D721Med (cell line): ENCODE results near the gene LRRC14B.
A peak's percentile ranks its signal among the peaks of the same experiment; 100 is the strongest.

Experiments
- DNase-seq: peaks from one replicate; pipeline ENCODE4 v3.0.0; 2011; ENCODE audit warnings: low spot score; ENCODE audit not compliant: insufficient read length
- FAIRE-seq: peaks from 2 replicates; lab custom pipeline; 2011; peaks lifted over from hg19 to GRCh38; lab: Jason Lieb, UNC
- TF ChIP-seq, protein P1 (sequence below): IDR thresholded peaks from 2 replicates; pipeline ENCODE4 v1.5.1; 2012; ENCODE audit warnings: mild to moderate bottlenecking, control low read depth; ENCODE audit not compliant: insufficient read depth; ENCODE audit errors: missing control alignments

The LRRC14B gene

DNA sequence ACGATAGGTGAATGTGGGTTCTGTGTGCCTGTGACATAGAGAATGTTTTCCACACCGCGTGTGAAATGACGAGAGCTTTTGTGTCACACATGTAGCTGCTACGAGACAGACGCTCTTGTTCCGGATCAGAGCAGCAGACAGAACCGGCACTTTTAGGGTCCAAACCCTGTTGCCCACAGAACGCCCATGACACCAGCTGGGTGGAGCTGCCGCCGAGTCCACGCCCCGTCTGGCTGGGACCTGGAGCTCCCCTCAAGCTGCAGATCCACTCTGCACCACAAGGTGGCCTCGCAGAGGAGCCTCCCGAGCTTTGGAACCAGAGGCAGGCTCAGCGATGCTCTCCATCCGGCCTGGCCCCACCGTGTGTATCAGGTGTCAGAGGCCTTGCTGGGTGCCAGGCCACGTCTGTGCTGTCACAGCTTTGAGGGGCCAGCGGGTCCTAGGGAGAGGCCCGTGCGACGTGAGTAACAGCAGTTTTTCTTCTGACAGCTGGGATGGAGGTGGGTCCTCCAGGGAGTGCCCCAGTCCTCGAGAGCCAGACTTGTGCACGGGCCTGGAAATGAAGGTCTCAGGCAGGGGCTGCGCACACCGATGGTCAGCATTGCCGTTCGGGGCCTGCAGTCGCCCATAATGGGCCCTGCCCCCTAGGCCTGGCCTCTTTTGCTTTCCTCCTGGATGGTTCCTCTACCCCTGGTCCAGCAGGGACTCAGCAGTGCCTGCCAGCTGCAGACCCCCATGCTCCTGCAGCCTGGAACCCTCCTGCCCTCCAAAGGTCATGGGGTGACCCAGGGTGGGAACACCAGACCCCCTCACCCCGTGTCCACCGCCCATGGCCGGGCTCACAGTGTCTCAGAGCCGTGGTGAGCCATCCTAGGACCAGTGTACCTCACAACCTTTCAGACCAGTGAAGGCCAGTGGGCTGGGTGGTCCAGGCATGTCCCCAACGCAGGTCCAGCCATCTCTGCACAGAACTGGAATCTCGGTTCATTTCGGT is 2.5 kb upstream of the LRRC14B start:
- TF ChIP-seq, protein P1, sequence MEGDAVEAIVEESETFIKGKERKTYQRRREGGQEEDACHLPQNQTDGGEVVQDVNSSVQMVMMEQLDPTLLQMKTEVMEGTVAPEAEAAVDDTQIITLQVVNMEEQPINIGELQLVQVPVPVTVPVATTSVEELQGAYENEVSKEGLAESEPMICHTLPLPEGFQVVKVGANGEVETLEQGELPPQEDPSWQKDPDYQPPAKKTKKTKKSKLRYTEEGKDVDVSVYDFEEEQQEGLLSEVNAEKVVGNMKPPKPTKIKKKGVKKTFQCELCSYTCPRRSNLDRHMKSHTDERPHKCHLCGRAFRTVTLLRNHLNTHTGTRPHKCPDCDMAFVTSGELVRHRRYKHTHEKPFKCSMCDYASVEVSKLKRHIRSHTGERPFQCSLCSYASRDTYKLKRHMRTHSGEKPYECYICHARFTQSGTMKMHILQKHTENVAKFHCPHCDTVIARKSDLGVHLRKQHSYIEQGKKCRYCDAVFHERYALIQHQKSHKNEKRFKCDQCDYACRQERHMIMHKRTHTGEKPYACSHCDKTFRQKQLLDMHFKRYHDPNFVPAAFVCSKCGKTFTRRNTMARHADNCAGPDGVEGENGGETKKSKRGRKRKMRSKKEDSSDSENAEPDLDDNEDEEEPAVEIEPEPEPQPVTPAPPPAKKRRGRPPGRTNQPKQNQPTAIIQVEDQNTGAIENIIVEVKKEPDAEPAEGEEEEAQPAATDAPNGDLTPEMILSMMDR = peak; percentile 69
- peak; percentile 89 for DNase-seq
- FAIRE-seq = no peak

GRCh38 chr5:189486-189885 is 1.8 kb upstream of the LRRC14B start:
- TF ChIP-seq, protein P1 = no peak
- FAIRE-seq (no peak), DNase-seq (no peak)

GRCh38 chr5:189976-190365 is 1.3 kb upstream of the LRRC14B start:
- FAIRE-seq (no peak), DNase-seq (no peak)
- TF ChIP-seq, protein P1 = no peak

GRCh38 chr5:190366-191035 is 794 bp upstream of the LRRC14B start:
- FAIRE-seq (no peak), DNase-seq (no peak)
- TF ChIP-seq, protein P1 = no peak

DNA sequence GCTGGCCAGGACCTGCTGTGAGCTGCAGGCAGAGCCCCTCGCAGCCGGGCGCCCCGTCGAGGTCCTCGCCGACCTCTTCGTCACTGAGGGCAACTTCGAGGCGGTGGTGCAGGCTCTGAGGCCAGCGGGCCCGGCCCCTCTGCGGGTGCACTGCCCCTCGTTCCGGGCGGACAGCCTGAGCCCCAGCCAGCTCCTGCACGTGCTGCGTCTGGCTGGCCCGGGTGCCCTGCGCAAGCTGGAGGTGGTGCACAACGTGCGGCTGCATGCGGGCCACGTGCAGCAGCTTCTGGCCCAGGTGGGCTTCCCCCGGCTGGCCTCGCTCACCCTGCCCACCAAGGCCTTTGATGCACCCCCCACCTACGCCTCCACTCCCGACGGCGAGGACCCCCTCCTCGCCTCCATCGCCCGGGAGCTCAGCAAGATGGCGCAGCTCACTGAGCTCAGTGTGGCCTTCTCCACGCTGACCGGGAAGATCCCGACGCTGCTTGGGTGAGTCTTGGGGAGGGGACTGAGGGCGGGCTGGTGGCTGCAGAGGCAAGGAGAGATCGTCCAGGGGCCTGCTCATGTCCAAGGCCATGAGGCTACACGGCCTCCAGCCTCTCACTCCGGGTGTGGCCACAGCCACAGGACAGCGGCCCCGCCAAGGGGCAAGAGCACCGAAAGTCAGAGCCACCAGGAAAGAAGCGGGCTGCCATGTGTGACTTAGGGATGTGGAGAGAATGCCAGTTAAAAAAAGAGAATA is 825 bp downstream of the LRRC14B start:
- FAIRE-seq (no peak), DNase-seq (no peak)
- TF ChIP-seq, protein P1 = no peak

DNA sequence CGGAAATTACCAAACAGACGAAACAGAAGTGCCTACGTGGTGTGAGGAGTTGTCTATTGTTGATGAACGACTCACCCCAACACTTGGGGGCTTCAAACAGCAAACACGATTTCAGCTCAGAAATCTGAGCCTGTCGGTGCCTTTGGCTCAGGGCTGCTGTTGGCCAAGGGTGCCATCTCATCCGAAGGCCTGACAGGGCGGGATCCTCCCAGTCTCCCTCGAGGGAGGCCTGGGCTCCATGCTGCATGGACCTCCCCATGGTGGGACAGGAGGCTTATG is 1.3 kb downstream of the LRRC14B start:
- no peak for FAIRE-seq
- TF ChIP-seq, protein P1 = no peak
- no peak for DNase-seq
